Measurements from ENCODE around the gene RHEBL1.

DNA sequence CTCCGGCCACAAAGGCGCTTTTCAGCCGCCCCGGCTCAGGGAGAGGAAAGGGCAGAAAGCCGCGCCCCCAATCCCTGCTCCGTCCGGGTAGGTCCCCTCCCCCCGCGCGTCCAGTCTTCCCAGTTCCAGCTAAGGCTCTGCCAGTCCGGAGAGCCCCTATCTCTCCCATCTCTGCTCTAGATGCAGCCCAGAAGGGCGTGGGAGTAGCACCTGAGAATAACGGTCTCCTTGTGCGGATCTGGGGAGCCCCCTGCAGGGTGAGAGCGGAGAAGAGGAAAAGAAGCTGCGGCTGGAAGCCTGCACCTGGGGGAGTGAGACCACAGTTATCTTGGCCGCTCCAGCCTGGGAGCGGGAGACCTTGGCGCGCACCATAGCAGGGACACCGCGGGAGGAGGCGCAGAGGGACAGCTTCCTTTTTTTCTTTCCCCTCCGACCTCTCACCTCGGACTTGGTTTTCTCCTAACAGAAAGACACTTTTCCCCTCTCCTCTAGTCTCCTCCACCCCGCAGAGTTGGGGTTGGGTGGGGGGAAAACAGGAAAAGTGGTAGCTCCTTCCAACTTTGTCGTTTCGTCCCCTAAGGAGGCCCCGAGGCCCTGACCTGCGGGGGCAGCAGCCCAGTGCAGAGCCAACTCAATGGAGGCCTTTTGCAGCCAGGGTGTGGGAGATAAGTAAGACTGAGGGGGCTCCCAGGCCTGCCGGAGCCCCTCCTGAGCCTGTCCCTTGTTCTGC lies 22.5 kb upstream of the RHEBL1 start:
- TF ChIP-seq, protein P1, sequence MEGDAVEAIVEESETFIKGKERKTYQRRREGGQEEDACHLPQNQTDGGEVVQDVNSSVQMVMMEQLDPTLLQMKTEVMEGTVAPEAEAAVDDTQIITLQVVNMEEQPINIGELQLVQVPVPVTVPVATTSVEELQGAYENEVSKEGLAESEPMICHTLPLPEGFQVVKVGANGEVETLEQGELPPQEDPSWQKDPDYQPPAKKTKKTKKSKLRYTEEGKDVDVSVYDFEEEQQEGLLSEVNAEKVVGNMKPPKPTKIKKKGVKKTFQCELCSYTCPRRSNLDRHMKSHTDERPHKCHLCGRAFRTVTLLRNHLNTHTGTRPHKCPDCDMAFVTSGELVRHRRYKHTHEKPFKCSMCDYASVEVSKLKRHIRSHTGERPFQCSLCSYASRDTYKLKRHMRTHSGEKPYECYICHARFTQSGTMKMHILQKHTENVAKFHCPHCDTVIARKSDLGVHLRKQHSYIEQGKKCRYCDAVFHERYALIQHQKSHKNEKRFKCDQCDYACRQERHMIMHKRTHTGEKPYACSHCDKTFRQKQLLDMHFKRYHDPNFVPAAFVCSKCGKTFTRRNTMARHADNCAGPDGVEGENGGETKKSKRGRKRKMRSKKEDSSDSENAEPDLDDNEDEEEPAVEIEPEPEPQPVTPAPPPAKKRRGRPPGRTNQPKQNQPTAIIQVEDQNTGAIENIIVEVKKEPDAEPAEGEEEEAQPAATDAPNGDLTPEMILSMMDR (IDR thresholded peaks at IDR 0.05; ENCODE audit: low read depth, low read length, poor library complexity, severe bottlenecking): peak; percentile 55
- TF ChIP-seq EZH2phosphoT487 (IDR thresholded peaks at IDR 0.05; ENCODE audit: borderline replicate concordance, low read length): no peak
